Endothelial cell of umbilical vein (primary cell): Measurements from ENCODE around the gene MKKS. TPM values are rescaled to one million over a fixed set of nuclear protein-coding genes. Genes with fewer than 3 reads are reported as not detected.

Source experiments
- BruUV-seq: library from RNA; stranded (reverse); fragments of 400-500 nt; replicated peaks from 2 replicates; lab custom pipeline; 2021; lab: Mats Ljungman, UMichigan
- CTCF ChIA-PET: fragments of 300-600, 350-600 bp; sonication (Branson Sonifier 250); formaldehyde crosslinking; loops from one replicate; lab custom pipeline; 2021; ENCODE audit warnings: antibody characterized with exemption, inconsistent platforms; lab: Charles Lee
- POLR2A ChIA-PET: fragments of 300-600, 350-600 bp; sonication (Branson Sonifier 250); formaldehyde crosslinking; loops from one replicate; lab custom pipeline; 2021; ENCODE audit warnings: antibody characterized with exemption, inconsistent platforms; lab: Charles Lee
- DNase-seq: peaks from one replicate; pipeline ENCODE4 v3.0.0-alpha.2; 2011; ENCODE audit warnings: low read depth, low spot score
- FAIRE-seq: peaks from 2 replicates; lab custom pipeline; 2011; peaks lifted over from hg19 to GRCh38; lab: Jason Lieb, UNC
- H2AFZ ChIP-seq: 2 replicates; pipeline ENCODE4 v1.6.0; 2012; ENCODE audit warnings: low read depth, low read length, control low read depth, inconsistent platforms
- H3K27ac ChIP-seq: 2 replicates; pipeline ENCODE4 v1.5.1; 2011; ENCODE audit warnings: low read depth, mild to moderate bottlenecking, control low read depth, low read length, moderate library complexity; ENCODE audit not compliant: insufficient read depth
- H3K27me3 ChIP-seq, 2 experiments: 2 replicates each; pipeline versions ENCODE4 v1.6.0 to v1.6.1; 2011; ENCODE audit warnings: low read length in 2 of 2, mixed read lengths in 1 of 2; ENCODE audit not compliant: control insufficient read depth in 2 of 2, insufficient read depth in 2 of 2
- H3K36me3 ChIP-seq, 2 experiments: 2 replicates in 1 of 2; 3 replicates in 1 of 2; pipeline ENCODE4 v1.5.1; 2011; ENCODE audit warnings: low read length in 2 of 2, mild to moderate bottlenecking in 1 of 2, moderate library complexity in 1 of 2; ENCODE audit not compliant: control insufficient read depth in 2 of 2, insufficient read depth in 2 of 2; ENCODE audit errors: extremely low read depth in 1 of 2
- H3K4me1 ChIP-seq: 3 replicates; pipeline ENCODE4 v1.5.1; 2011; ENCODE audit warnings: mild to moderate bottlenecking, low read length; ENCODE audit not compliant: control insufficient read depth, insufficient read depth; ENCODE audit errors: extremely low read depth
- H3K4me2 ChIP-seq: 2 replicates; pipeline ENCODE4 v1.6.1; 2011; ENCODE audit warnings: low read length, control low read depth, mixed read lengths; ENCODE audit not compliant: insufficient read depth
- H3K4me3 ChIP-seq, 3 experiments: fragments of 200-600 bp in 1 of 3; sonication (generic), shearing (Covaris generic) in 1 of 3; replicated peaks in 1 of 3; 2 replicates each; pipeline ENCODE4 v1.5.1; 2011 to 2016; ENCODE audit warnings: control low read depth in 3 of 3, low read length in 3 of 3, mild to moderate bottlenecking in 2 of 3, inconsistent platforms in 1 of 3, low read depth in 1 of 3, moderate library complexity in 1 of 3; ENCODE audit not compliant: insufficient read depth in 1 of 3
- H3K79me2 ChIP-seq: 2 replicates; pipeline ENCODE4 v1.6.0; 2012; ENCODE audit warnings: low read length, inconsistent platforms; ENCODE audit not compliant: control insufficient read depth, insufficient read depth
- H3K9ac ChIP-seq: replicated peaks from 2 replicates; pipeline ENCODE3; 2011; ENCODE audit warnings: low read length, control low read depth; ENCODE audit not compliant: insufficient read depth; ENCODE audit errors: extremely low read depth
- H3K9me1 ChIP-seq: replicated peaks from 3 replicates; pipeline ENCODE4 v1.6.0; 2011; ENCODE audit warnings: mild to moderate bottlenecking, low read length; ENCODE audit not compliant: control insufficient read depth, insufficient read depth; ENCODE audit errors: extremely low read depth
- H3K9me3 ChIP-seq: replicated peaks from 2 replicates; pipeline ENCODE4 v1.5.1; 2012; ENCODE audit warnings: low read length, inconsistent platforms; ENCODE audit not compliant: control insufficient read depth, insufficient read depth
- H4K20me1 ChIP-seq: replicated peaks from 2 replicates; pipeline ENCODE3; 2011; ENCODE audit warnings: mild to moderate bottlenecking, low read length; ENCODE audit not compliant: control insufficient read depth, insufficient read depth; ENCODE audit errors: extremely low read depth
- CTCF ChIP-seq, 2 donors: IDR thresholded peaks; 1 replicate in 1 of 2; 2 replicates in 1 of 2; pipeline ENCODE4 v1.5.1; 2011; ENCODE audit warnings: low read length in 2 of 2, mild to moderate bottlenecking in 2 of 2, moderate library complexity in 2 of 2, control low read depth in 1 of 2, inconsistent platforms in 1 of 2, low read depth in 1 of 2; ENCODE audit not compliant: insufficient read depth in 1 of 2; ENCODE audit errors: extremely low read depth in 1 of 2
- EZH2 ChIP-seq: IDR thresholded peaks from 2 replicates; pipeline ENCODE4 v1.6.1; 2012; ENCODE audit warnings: borderline replicate concordance, low read depth, mild to moderate bottlenecking, moderate library complexity, low read length, inconsistent platforms; ENCODE audit not compliant: severe bottlenecking
- FOS ChIP-seq: IDR thresholded peaks from 2 replicates; pipeline ENCODE4 v1.6.1; 2011; ENCODE audit warnings: mild to moderate bottlenecking, low read length, moderate library complexity, borderline replicate concordance; ENCODE audit not compliant: insufficient read depth
- GATA2 ChIP-seq: IDR thresholded peaks from 2 replicates; pipeline ENCODE4 v1.7.0; 2011; ENCODE audit warnings: low read depth, mild to moderate bottlenecking, moderate library complexity, mixed read lengths, low read length; ENCODE audit not compliant: insufficient read length, insufficient read depth
- JUN ChIP-seq: IDR thresholded peaks from 2 replicates; pipeline ENCODE4 v1.6.1; 2011; ENCODE audit warnings: borderline replicate concordance, low read depth; ENCODE audit not compliant: insufficient read length, insufficient read depth
- MAX ChIP-seq: IDR thresholded peaks from 2 replicates; pipeline ENCODE4 v1.6.1; 2011; ENCODE audit not compliant: insufficient read depth, insufficient read length
- MYC ChIP-seq: IDR thresholded peaks from one replicate; pipeline ENCODE4 v1.6.1; 2011; ENCODE audit warnings: mild to moderate bottlenecking, low read depth, low read length
- POLR2A ChIP-seq: IDR thresholded peaks from 2 replicates; pipeline ENCODE4 v1.6.1; 2012; ENCODE audit warnings: low read depth, mild to moderate bottlenecking, control low read depth, low read length
- POLR2AphosphoS5 ChIP-seq: IDR thresholded peaks from 2 replicates; pipeline ENCODE4 v1.6.1; 2012; ENCODE audit warnings: low read depth, mild to moderate bottlenecking, control low read depth, low read length, moderate library complexity; ENCODE audit not compliant: insufficient read depth
- dilution Hi-C: fragments of 300-500 bp; cut with MboI; formaldehyde crosslinking; loops from one replicate; pipeline ENCODE4 v1.15.0; 2019; ENCODE audit warnings: low sequenced_read_pairs; ENCODE audit not compliant: extremely low pct_ligation_motif_present
- intact Hi-C: fragments of 100-400 bp; cut with micrococcal nuclease; formaldehyde crosslinking; loops from one replicate; pipeline ENCODE4 v1.10.0; 2022
- polyA plus RNA-seq, 4 experiments: library from polyadenylated mRNA; depleted of rRNA in 3 of 4; stranded (reverse) in 3 of 4; unstranded in 1 of 4; fragments of >200 nt; gene quantifications; 2 replicates each; pipeline versions ENCODE4 v1.2.1 to v1.2.3, GENCODE V29; 2011 to 2012; ENCODE audit warnings: missing spikeins in 1 of 4
- total RNA-seq: library from RNA; stranded (reverse); gene quantifications from 2 replicates; pipeline ENCODE4 v1.2.3, GENCODE V29; 2021

Gene MKKS
- total and polyA plus RNA-seq, 2 donors (not counting 3 experiments of a cell fraction or from before 2014, with no cell fraction given), result 7.9 to 10.5 TPM

- Histone ChIP-seq H3K9me1 (no peaks in the 10 kb centered on the region), H3K4me2 (no peak overlapping the region), H3K4me3 (no peak overlapping the region), H3K4me1 (peaks cover 10% of the 10 kb centered on the region), H3K27me3 (no peaks in the 10 kb centered on the region), H3K9ac (no peak overlapping the region), H4K20me1 (no peaks in the 10 kb centered on the region), H3K27ac (no peak overlapping the region), H3K9me3 (no peaks in the 10 kb centered on the region), H2AFZ (no peak overlapping the region), H3K79me2 (peaks cover 58% of the 10 kb centered on the region), H3K36me3 (peaks cover 2 to 3% of the 10 kb centered on the region in 2 experiments)
- DNase-seq, result no peak
- dilution Hi-C loops, result no loop called here
- TF ChIP-seq EZH2 (no peak), JUN (peak; percentile 19)
- POLR2A ChIA-PET, result no interaction called here
- CTCF ChIA-PET, result interaction anchor here (0.8 to 6.7 kb wide), 4 partner anchors 76 to 452 kb away, joined by 3 to 74 read pairs (median 4); no protein-coding TSS in a partner anchor
- intact Hi-C loops, result loop anchor here (5.0 to 10.0 kb wide), 4 partner anchors 353 to 1115 kb away; no protein-coding TSS in a partner anchor
- BruUV-seq, result no TSS peak
- FAIRE-seq, result no peak
These were observed 4.0 kb downstream of the MKKS start for GRCh38 chr20:10430000-10430466.

GRCh38 chr20:10429443-10429981 lies 4.5 kb downstream of the MKKS start:
- intact Hi-C loops (loop anchor here (5.0 kb wide), 1 partner anchor 392 kb away; no protein-coding TSS in a partner anchor), dilution Hi-C loops (no loop called here)
- TF ChIP-seq MYC (no peak), MAX (no peak), CTCF (IDR thresholded peaks at IDR 0.05; ENCODE audit: extremely low read depth in 1 of 2, insufficient read depth in 1 of 2, low read depth in 1 of 2, low read length in 2 of 2) (no peak), JUN (no peak), POLR2A (no peak), EZH2 (no peak), FOS (no peak), GATA2 (no peak), POLR2AphosphoS5 (no peak)
- H3K4me3 ChIP-seq, result no peak overlapping the region
- H3K36me3 ChIP-seq, result peaks cover 2 to 3% of the 10 kb centered on the region in 2 experiments
- no peak overlapping the region for H2AFZ ChIP-seq
- no peaks in the 10 kb centered on the region for H3K9me3 ChIP-seq
- H4K20me1 ChIP-seq, result no peaks in the 10 kb centered on the region
- BruUV-seq, result no TSS peak
- peaks cover 10% of the 10 kb centered on the region for H3K4me1 ChIP-seq
- FAIRE-seq (no peak), DNase-seq (no peak)
- no peak overlapping the region for H3K9ac ChIP-seq
- no peaks in the 10 kb centered on the region for H3K9me1 ChIP-seq
- no peak overlapping the region for H3K27ac ChIP-seq
- ChIA-PET CTCF (interaction anchor here (0.8 to 6.7 kb wide), 4 partner anchors 75 to 452 kb away, joined by 3 to 74 read pairs (median 4); no protein-coding TSS in a partner anchor), POLR2A (no interaction called here)
- H3K27me3 ChIP-seq, result no peaks in the 10 kb centered on the region
- H3K4me2 ChIP-seq, result no peak overlapping the region
- peaks cover 58% of the 10 kb centered on the region for H3K79me2 ChIP-seq
